ENCODE data around the gene AP1S2.

AP1S2 gene

DNA sequence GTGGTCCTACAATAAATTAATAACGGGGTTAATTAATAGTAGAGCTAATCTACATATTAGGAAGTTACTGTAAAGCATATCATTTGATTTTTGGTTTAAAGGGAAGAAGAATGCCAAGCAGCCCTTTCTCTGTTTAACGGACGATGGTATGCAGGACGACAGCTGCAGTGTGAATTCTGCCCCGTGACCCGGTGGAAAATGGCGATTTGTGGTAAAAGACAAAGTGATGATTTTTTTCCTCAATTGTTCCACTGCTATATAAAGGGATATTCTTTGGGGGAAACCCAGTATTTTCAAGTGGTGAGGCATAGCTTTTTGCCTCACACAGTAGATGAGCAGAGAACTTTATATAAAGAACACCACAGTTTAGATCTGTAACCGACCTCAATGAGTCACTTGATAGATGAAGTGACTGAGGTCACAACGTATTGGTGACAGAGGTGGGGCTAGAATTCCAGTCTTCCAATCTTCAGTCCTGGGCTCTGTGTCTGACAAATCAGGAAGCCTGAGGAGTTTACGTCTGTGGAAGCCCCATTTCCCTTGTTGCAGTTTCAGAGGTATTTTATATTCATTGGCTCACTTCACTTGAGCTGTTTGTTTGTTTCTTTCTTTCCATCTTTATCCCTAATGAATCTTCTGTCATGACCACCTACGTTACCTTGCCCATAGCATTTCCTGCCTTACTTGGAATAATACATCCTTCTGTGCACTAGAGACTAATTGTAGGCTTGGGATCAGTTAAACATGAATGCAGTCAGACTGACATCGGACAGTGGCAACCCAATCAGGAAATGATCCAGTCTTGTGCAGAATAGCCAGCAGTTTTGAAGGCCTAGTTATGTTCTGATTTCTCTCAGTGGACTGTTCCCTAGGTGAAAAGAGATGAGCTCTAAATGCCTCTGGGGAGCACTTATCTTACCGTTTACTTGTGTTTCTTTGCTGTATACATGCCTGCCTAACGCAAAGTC, 34.2 kb downstream of the AP1S2 start:
- no peaks in the 10 kb centered on the region for H3K36me3 ChIP-seq
- TF ChIP-seq, protein P1, sequence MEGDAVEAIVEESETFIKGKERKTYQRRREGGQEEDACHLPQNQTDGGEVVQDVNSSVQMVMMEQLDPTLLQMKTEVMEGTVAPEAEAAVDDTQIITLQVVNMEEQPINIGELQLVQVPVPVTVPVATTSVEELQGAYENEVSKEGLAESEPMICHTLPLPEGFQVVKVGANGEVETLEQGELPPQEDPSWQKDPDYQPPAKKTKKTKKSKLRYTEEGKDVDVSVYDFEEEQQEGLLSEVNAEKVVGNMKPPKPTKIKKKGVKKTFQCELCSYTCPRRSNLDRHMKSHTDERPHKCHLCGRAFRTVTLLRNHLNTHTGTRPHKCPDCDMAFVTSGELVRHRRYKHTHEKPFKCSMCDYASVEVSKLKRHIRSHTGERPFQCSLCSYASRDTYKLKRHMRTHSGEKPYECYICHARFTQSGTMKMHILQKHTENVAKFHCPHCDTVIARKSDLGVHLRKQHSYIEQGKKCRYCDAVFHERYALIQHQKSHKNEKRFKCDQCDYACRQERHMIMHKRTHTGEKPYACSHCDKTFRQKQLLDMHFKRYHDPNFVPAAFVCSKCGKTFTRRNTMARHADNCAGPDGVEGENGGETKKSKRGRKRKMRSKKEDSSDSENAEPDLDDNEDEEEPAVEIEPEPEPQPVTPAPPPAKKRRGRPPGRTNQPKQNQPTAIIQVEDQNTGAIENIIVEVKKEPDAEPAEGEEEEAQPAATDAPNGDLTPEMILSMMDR (IDR thresholded peaks at IDR 0.05; ENCODE audit: low read depth, low read length): no peak
- no peaks in the 10 kb centered on the region for H3K9me3 ChIP-seq
- H3K4me3 ChIP-seq (ENCODE audit: low read depth, low read length): no peak overlapping the region
- no peak for DNase-seq
- H3K27me3 ChIP-seq: no peaks in the 10 kb centered on the region
- H3K4me1 ChIP-seq: no peaks in the 10 kb centered on the region

DNA sequence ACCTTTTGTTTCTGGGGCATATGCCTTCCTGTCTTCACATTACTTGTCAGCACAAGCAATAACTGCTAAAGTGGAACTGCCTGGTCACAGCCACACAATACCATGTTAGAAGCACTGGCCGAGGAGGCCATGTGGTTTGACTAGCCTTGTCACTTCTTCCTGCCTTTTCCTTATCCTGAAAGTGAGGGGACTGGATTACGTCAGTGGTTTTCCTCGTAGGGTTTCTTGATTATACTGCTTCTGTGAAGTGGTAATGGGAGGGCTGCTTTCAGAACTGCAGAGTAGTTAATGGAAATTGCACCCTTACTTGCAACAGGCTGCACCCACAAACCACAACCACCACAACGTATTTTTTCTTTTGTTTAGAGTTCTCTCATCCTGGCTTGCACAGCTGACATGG, 37.7 kb downstream of the AP1S2 start:
- Histone ChIP-seq H3K4me3 (ENCODE audit: low read depth, low read length) (no peak overlapping the region), H3K36me3 (no peaks in the 10 kb centered on the region), H3K4me1 (no peaks in the 10 kb centered on the region), H3K9me3 (no peaks in the 10 kb centered on the region), H3K27me3 (no peaks in the 10 kb centered on the region)
- TF ChIP-seq, protein P1 (IDR thresholded peaks at IDR 0.05; ENCODE audit: low read depth, low read length): no peak
- DNase-seq: no peak

DNA sequence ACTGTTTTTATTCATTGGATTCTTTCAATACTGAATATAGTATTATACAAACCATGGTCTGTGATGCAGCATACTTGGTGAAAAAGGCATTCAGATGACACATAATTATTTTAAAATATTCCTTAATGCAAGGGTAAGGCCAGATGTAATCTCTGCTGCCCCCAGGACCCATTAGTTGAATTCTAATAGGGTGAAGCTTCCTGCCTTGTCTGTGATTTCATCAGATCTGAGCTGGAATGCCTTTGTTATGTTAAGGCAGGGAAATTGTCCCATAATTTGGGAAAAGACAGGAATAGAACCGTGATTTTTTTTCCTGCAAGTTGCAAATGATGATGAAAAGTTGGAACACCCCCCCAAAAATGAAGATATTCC, 38.2 kb downstream of the AP1S2 start:
- H3K4me3 ChIP-seq (ENCODE audit: low read depth, low read length): no peak overlapping the region
- no peak for DNase-seq
- no peaks in the 10 kb centered on the region for H3K36me3 ChIP-seq

DNA sequence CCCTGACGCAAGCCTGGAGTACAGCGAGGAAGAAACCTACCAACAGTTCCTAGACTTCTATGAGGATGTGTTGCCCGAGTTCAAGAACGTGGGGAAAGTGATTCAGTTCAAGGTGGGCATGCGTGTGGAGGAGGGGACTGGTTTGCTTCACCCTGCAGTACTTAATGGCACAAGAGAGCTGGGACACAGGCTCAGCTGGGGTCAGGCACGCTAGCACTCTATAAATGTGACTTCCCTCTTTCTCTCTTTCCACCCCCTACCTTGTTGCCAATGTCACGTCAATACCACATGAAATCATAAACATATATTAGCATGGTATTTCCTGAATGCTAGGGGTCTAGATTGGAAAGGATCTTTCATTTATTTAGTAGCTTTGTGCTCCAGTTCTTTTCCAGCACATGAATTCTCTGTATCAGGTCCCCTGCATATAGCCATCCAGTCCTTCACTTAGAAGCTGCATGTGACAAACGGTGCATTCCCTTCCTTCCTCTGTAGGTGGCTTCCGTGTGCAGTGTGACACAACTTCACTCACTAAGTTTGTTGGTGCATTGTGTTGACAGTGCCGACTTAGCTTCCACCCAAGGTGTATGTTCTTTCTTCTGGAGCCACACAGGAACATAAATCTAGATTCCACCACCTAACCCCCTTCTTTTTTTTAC, 38.7 kb downstream of the AP1S2 start:
- Histone ChIP-seq H3K9me3 (no peaks in the 10 kb centered on the region), H3K36me3 (no peaks in the 10 kb centered on the region), H3K4me1 (no peaks in the 10 kb centered on the region), H3K4me3 (ENCODE audit: low read depth, low read length) (no peak overlapping the region), H3K27me3 (no peaks in the 10 kb centered on the region)
- TF ChIP-seq, protein P1 (IDR thresholded peaks at IDR 0.05; ENCODE audit: low read depth, low read length): peak; percentile 55
- peak; percentile 22 for DNase-seq

More for the DNA sequence above, 38.2 kb downstream of the AP1S2 start:
- no peaks in the 10 kb centered on the region for H3K4me1 ChIP-seq
- H3K9me3 ChIP-seq: no peaks in the 10 kb centered on the region
- no peaks in the 10 kb centered on the region for H3K27me3 ChIP-seq
- TF ChIP-seq, protein P1 (IDR thresholded peaks at IDR 0.05; ENCODE audit: low read depth, low read length): no peak

DNA sequence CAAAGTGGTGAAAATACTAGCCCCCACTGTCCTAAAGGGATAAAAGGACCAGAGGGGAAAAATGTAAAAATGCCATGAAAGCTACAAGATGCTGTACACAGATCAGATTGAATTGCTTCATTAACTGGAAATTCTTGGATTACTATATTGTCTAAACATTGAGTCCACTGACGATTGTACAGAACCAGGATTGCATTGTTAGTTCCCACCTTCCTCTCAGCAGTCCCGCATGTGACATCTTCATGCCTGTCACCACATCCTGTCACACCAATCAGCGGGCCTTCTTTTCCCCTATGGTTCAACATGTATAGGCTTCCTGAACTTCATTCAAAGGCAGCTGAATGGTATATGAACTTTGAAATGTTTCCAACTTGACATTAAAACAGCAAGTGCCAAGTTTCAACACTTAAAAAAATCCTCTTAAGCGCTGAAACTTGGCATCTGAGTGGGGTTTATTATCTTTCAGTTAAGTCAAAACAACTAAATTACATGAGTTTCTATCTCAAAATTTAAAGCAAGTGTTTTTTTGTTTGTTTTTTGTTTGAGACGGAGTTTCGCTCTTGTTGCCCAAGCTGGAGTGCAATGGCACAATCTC, 39.7 kb downstream of the AP1S2 start:
- Histone ChIP-seq H3K4me1 (no peaks in the 10 kb centered on the region), H3K36me3 (no peaks in the 10 kb centered on the region), H3K4me3 (ENCODE audit: low read depth, low read length) (no peak overlapping the region), H3K9me3 (no peaks in the 10 kb centered on the region), H3K27me3 (no peaks in the 10 kb centered on the region)
- TF ChIP-seq, protein P1 (IDR thresholded peaks at IDR 0.05; ENCODE audit: low read depth, low read length): no peak
- DNase-seq: no peak
